Measurements from ENCODE around the gene PPP4R2. TPM values are rescaled to one million over a fixed set of nuclear protein-coding genes. Genes with fewer than 3 reads are reported as not detected.
"Not testable (repeated sequence)": the region's sequence is repeated elsewhere in the genome, so short reads cannot be mapped to it uniquely, and the experiment has no call there.

PPP4R2 gene
- total and polyA plus RNA-seq, 2 experiments from 2014 or later, result 51.0 to 91.4 TPM

DNA sequence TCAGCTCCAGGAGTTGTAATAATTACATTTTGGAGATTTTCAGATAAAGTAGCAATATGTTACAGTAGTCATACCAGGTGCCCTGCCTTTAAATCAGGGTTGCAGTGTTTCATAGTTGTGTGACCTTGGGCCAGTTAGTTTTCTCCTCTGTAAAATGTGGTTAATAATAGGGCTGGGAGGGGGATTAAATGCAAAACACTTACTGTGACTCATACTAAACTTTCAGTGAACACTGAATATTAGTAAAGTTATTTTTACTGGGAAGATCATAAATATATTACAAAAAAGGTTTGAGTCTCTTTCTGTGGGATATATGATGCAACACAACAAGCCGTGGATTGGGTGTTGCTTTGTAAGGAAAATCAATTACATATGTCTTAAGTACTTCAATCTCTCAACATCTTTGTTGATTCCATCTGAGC lies 63.7 kb downstream of the PPP4R2 start:
- TF ChIP-seq, protein P1, sequence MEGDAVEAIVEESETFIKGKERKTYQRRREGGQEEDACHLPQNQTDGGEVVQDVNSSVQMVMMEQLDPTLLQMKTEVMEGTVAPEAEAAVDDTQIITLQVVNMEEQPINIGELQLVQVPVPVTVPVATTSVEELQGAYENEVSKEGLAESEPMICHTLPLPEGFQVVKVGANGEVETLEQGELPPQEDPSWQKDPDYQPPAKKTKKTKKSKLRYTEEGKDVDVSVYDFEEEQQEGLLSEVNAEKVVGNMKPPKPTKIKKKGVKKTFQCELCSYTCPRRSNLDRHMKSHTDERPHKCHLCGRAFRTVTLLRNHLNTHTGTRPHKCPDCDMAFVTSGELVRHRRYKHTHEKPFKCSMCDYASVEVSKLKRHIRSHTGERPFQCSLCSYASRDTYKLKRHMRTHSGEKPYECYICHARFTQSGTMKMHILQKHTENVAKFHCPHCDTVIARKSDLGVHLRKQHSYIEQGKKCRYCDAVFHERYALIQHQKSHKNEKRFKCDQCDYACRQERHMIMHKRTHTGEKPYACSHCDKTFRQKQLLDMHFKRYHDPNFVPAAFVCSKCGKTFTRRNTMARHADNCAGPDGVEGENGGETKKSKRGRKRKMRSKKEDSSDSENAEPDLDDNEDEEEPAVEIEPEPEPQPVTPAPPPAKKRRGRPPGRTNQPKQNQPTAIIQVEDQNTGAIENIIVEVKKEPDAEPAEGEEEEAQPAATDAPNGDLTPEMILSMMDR (IDR thresholded peaks at IDR 0.05; ENCODE audit: poor library complexity), result no peak
- TF ChIP-seq EZH2phosphoT487 (IDR thresholded peaks at IDR 0.05; ENCODE audit: low read depth, severe bottlenecking, unreplicated experiment) (no peak), EZH2 (IDR thresholded peaks at IDR 0.05; ENCODE audit: borderline replicate concordance) (no peak)
- Histone ChIP-seq H3K36me3 (replicated peaks; ENCODE audit: insufficient read depth, low read depth) (no peaks in the 10 kb centered on the region), H3K4me3 (no peak overlapping the region), H4K20me1 (ENCODE audit: insufficient read depth, poor library complexity, severe bottlenecking) (peaks cover 45% of the 10 kb centered on the region), H3K4me1 (ENCODE audit: insufficient read depth) (peaks cover 5% of the 10 kb centered on the region), H3K79me2 (peaks cover 59% of the 10 kb centered on the region), H3K9me2 (replicated peaks; ENCODE audit: insufficient read depth) (no peaks in the 10 kb centered on the region), H2AFZ (no peak overlapping the region), H3K9me3 (ENCODE audit: low read depth) (no peaks in the 10 kb centered on the region), H3K27ac (no peak overlapping the region), H3K27me3 (no peaks in the 10 kb centered on the region), H3K4me2 (no peak overlapping the region)
- 59% methylated on average over 1 of the region's 1 CpG for WGBS (ENCODE audit: low lambda C conversion rate, missing lambda C conversion rate)
- DNase-seq (ENCODE audit: low spot score), result no peak

DNA sequence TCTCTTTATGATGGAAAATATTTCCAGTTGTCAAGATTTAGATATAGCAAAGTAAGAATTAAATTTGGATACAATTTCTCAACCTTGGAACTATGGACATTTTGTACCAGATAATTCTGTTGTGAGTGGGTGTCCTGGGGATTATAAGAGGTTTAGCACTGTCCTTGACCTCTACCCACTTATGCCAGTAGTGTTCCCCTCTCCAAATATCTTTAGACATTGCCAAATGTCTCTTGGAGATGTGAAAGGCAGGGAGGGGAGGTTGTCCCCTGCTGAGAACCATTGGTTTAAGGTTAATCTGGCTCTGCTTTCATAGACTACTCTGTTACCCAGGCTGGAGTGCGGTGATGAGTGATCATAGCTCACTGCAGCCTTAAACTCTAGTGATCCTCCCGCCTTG lies 64.8 kb downstream of the PPP4R2 start, which contains the start of gene EBLN2:
TSS of gene EBLN2 (plus strand) at position 244 of the 400 bp plus-strand sequence. CDS start 423 bp downstream, outside the sequence.
- TF ChIP-seq, protein P1 (IDR thresholded peaks at IDR 0.05; ENCODE audit: poor library complexity), result no peak
- TF ChIP-seq EZH2 (IDR thresholded peaks at IDR 0.05; ENCODE audit: borderline replicate concordance), result no peak
- TF ChIP-seq EZH2phosphoT487 (IDR thresholded peaks at IDR 0.05; ENCODE audit: low read depth, severe bottlenecking, unreplicated experiment), result no peak
- no peak within 1 kb of the TSS for H3K27ac ChIP-seq
- no peaks in the 10 kb centered on the region for H3K9me3 ChIP-seq (ENCODE audit: low read depth)
- peaks cover 45% of the 10 kb centered on the region for H4K20me1 ChIP-seq (ENCODE audit: insufficient read depth, poor library complexity, severe bottlenecking)
- H3K79me2 ChIP-seq, result peaks cover 59% of the 10 kb centered on the region
- H3K4me3 ChIP-seq, result no peak within 1 kb of the TSS
- no peaks in the 10 kb centered on the region for H3K9me2 ChIP-seq (replicated peaks; ENCODE audit: insufficient read depth)
- no peaks in the 10 kb centered on the region for H3K27me3 ChIP-seq
- 97% methylated on average over 2 of the region's 2 CpGs for WGBS (ENCODE audit: low lambda C conversion rate, missing lambda C conversion rate)
- no peaks in the 10 kb centered on the region for H3K4me1 ChIP-seq (ENCODE audit: insufficient read depth)
- no peaks in the 10 kb centered on the region for H3K36me3 ChIP-seq (replicated peaks; ENCODE audit: insufficient read depth, low read depth)
- no peak within 1 kb of the TSS for H3K4me2 ChIP-seq
- DNase-seq (ENCODE audit: low spot score), result no peak
- no peak within 1 kb of the TSS for H2AFZ ChIP-seq

DNA sequence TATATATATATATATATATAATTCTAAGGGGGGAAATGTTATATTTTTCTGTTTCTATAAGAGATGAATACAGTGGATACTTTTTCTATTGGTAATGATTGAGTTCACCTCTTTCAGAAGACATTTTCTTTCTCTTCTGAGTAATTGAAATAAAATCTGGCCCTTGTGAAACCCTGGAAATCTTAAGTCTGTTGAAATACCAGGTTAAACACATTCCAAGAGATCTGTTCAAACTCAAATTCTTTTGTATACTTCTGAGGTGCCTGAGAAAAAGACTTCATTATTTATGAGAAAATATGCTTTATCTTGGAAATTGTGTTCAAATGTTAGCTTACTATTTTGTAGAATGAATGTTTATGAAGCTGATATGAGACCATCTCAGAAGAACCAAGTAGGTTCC lies 69.6 kb downstream of the PPP4R2 start:
- H2AFZ ChIP-seq; DNase-seq (ENCODE audit: low spot score); H3K4me2 ChIP-seq; H3K36me3 ChIP-seq (replicated peaks; ENCODE audit: insufficient read depth, low read depth); H3K4me3 ChIP-seq; H3K9me3 ChIP-seq (ENCODE audit: low read depth); H3K27me3 ChIP-seq; H3K4me1 ChIP-seq (ENCODE audit: insufficient read depth); H3K9me2 ChIP-seq (replicated peaks; ENCODE audit: insufficient read depth); H3K27ac ChIP-seq: not testable (repeated sequence)
- H4K20me1 ChIP-seq (ENCODE audit: insufficient read depth, poor library complexity, severe bottlenecking), result peaks cover 11% of the 10 kb centered on the region
- H3K79me2 ChIP-seq, result peaks cover 16% of the 10 kb centered on the region

DNA sequence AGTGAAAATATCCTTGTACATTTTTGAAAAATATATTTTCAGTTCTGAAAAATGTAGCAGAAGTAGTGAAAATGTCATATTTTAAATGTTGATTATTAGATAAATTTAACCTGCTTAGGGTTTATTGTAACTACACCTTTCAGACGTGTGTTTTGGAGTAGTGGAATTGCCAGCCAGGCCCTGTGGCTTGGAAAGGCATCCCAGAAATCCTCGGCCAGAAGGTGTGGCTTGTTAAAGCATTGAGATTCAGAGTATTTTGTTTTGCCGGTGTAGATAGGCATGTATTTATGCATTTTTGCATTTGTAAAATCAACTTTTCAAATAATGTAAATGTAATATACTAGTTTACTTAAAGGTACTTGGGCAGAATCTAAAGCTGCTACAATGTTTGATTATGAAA lies 71.8 kb downstream of the PPP4R2 start:
- Histone ChIP-seq H3K27ac (no peak overlapping the region), H4K20me1 (ENCODE audit: insufficient read depth, poor library complexity, severe bottlenecking) (no peaks in the 10 kb centered on the region), H2AFZ (no peak overlapping the region), H3K9me2 (replicated peaks; ENCODE audit: insufficient read depth) (no peaks in the 10 kb centered on the region), H3K4me2 (no peak overlapping the region), H3K79me2 (peaks cover 11% of the 10 kb centered on the region), H3K4me1 (ENCODE audit: insufficient read depth) (no peaks in the 10 kb centered on the region), H3K4me3 (no peak overlapping the region), H3K9me3 (ENCODE audit: low read depth) (no peaks in the 10 kb centered on the region), H3K27me3 (no peaks in the 10 kb centered on the region), H3K36me3 (replicated peaks; ENCODE audit: insufficient read depth, low read depth) (no peaks in the 10 kb centered on the region)
- TF ChIP-seq EZH2phosphoT487 (IDR thresholded peaks at IDR 0.05; ENCODE audit: low read depth, severe bottlenecking, unreplicated experiment) (no peak), EZH2 (IDR thresholded peaks at IDR 0.05; ENCODE audit: borderline replicate concordance) (no peak)
- TF ChIP-seq, protein P1 (IDR thresholded peaks at IDR 0.05; ENCODE audit: poor library complexity), result no peak
- no peak for DNase-seq (ENCODE audit: low spot score)
- 66% methylated on average over 3 of the region's 3 CpGs for WGBS (ENCODE audit: low lambda C conversion rate, missing lambda C conversion rate)

Measured in hepatocyte (in vitro differentiated cells).